ENCODE data around the gene EML1. TPM values are rescaled to one million over a fixed set of nuclear protein-coding genes. Genes with fewer than 3 reads are reported as not detected.

EML1 gene, protein sequence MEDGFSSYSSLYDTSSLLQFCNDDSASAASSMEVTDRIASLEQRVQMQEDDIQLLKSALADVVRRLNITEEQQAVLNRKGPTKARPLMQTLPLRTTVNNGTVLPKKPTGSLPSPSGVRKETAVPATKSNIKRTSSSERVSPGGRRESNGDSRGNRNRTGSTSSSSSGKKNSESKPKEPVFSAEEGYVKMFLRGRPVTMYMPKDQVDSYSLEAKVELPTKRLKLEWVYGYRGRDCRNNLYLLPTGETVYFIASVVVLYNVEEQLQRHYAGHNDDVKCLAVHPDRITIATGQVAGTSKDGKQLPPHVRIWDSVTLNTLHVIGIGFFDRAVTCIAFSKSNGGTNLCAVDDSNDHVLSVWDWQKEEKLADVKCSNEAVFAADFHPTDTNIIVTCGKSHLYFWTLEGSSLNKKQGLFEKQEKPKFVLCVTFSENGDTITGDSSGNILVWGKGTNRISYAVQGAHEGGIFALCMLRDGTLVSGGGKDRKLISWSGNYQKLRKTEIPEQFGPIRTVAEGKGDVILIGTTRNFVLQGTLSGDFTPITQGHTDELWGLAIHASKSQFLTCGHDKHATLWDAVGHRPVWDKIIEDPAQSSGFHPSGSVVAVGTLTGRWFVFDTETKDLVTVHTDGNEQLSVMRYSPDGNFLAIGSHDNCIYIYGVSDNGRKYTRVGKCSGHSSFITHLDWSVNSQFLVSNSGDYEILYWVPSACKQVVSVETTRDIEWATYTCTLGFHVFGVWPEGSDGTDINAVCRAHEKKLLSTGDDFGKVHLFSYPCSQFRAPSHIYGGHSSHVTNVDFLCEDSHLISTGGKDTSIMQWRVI
- 0.68 and 0.87 TPM in 2 replicates for total RNA-seq

DNA sequence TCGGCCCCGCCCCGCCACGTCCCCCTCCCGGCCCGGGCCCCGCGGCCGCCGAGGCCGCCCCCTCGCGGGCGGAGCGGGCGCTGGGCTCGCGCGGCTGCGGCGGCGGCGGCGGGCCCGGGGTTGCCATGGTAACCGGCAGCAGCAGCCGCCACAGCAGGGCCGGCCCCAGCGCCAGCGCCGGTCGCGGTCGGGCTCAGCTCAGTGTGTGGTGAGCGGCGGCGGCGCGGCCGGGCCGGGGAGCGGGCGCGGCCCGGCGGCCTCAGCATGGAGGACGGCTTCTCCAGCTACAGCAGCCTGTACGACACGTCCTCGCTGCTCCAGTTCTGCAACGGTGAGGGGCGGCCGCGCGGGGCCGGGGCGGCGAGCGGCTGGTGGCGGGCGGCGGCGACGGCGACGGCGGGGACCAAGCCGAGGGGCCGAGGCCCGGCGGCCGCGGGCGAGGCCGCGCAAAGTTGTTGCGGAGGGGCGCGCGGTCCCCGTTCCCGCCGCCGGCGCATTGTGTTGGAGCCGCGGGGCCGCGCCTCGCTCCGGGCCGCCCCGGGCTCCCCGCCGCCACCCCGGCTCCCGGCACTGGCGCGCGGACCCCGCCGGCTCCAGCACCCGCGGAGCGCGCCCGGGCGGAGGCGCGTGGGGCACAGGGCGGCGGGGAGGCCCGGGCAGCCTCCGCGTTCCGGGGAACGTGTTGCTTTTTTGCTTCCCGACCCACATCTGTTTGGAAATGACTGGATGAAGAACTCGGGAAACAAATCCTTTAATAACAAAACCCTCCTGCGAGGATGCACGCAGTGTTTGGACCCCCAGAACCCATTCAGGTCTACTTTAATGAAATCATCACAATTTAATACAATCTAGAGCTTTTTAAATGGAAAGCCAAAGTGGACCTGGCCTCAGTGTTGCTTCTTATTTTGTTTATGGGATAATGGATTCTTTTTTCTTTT, at the start of gene EML1:
Gene EML1, plus strand, starts transcription at position 201 of the 938 bp plus-strand sequence. Its CDS starts 64 bp downstream, at position 265.
- peak; percentile 72 for DNase-seq (ENCODE audit: low spot score)
- intact Hi-C loops (cut with micrococcal nuclease), result no loop called here
- no peaks in the 10 kb centered on the region for H3K9me3 Mint-ChIP-seq
- H3K27ac Mint-ChIP-seq, result no peak within 1 kb of the TSS
- H3K4me1 Mint-ChIP-seq (ENCODE audit: low read depth), result peaks cover 14% of the 10 kb centered on the region
- H3K36me3 Mint-ChIP-seq (ENCODE audit: low read depth), result no peaks in the 10 kb centered on the region
- H3K27me3 Mint-ChIP-seq (ENCODE audit: low read depth), result peaks cover 52% of the 10 kb centered on the region
- peak within 1 kb of the TSS; percentile 64 for H3K4me3 Mint-ChIP-seq (ENCODE audit: low read depth)

DNA sequence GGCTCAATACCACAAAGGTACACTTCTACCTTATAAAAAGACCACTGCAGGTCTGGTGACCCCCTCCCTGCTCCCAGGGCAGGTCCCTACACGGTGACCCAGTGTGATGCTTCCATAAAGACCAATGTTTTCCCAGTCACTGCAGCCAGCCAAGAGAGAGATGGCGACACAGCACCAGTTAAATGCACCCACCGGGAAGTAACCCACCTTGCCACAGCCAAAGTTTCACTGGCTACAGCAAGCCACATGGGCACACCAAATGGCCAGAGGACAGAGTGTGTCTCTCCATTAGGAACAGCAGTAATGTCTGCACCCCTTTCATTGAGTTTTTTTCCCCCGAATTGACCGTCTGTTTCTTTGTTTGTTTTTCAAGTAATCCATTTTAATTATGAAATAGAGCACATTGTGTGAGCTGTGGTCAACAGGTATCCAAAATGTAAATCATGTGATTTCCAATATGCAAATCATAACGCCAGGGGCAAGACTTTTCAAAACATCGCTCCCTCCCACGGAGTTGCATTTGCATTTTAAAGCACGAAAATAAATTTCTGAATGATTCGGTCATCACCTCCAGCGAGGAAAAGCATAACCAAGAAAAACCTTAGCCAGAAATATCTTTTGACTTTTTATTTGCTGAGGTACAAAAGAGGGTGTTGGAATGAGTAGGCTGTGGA, 48.9 kb upstream of the EML1 start:
- intact Hi-C loops (cut with micrococcal nuclease), result no loop called here
- no peak for DNase-seq (ENCODE audit: low spot score)
- Mint-ChIP-seq H3K4me1 (ENCODE audit: low read depth) (no peaks in the 10 kb centered on the region), H3K27ac (no peak overlapping the region), H3K27me3 (ENCODE audit: low read depth) (peaks cover 17% of the 10 kb centered on the region), H3K9me3 (no peaks in the 10 kb centered on the region), H3K4me3 (ENCODE audit: low read depth) (no peak overlapping the region), H3K36me3 (ENCODE audit: low read depth) (no peaks in the 10 kb centered on the region)

DNA sequence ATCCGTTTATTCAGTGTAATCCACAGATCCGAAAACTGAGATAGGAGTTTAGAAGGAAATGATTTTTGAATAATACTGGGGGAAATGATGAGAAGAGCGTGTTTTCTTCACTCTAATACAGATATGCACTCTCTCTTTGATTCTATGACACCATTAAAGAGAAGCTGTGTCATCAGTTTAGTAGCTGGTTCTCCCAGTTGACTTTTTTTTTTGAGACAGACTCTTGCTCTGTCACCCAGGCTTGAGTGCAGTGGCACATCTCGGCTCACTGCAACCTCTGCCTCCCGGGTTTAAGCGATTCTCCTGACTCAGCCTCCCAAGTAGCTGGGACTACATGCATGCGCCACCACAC, 48.4 kb upstream of the EML1 start:
- no peak overlapping the region for H3K27ac Mint-ChIP-seq
- H3K27me3 Mint-ChIP-seq (ENCODE audit: low read depth), result peaks cover 13% of the 10 kb centered on the region
- no peak overlapping the region for H3K4me3 Mint-ChIP-seq (ENCODE audit: low read depth)
- intact Hi-C loops (cut with micrococcal nuclease), result no loop called here
- no peak for DNase-seq (ENCODE audit: low spot score)
- no peaks in the 10 kb centered on the region for H3K4me1 Mint-ChIP-seq (ENCODE audit: low read depth)
- no peaks in the 10 kb centered on the region for H3K9me3 Mint-ChIP-seq
- no peaks in the 10 kb centered on the region for H3K36me3 Mint-ChIP-seq (ENCODE audit: low read depth)

DNA sequence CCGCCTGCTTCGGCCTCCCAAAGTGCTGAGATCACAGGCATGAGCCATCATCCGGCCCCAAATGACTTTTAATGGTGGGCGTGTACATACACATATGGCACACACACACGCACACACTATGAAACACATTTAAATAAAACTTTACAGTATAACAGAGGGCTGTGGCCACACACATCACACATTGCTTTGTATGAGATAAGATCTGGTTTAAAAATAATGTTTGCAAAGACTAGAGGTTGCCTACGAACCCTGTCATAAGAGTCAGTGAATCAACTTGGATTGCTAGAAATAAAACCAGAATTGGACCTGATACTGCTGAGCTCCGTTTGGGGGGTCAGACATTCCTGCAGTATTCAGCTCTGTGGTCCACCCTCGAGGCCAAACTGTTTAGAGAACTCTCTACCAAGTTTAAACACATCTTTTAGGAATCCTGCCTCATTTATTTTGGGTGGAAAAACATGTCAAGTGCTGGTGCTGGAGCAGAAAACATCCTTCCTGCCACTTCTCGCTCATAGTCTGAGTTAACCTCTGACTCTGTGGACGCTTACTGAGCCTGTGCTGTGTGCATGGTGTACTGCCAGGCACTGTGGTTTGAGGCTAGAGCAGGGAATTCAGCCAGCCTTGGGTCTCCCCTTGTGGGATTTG, 47.8 kb upstream of the EML1 start:
- peaks cover 13% of the 10 kb centered on the region for H3K27me3 Mint-ChIP-seq (ENCODE audit: low read depth)
- no peak overlapping the region for H3K27ac Mint-ChIP-seq
- H3K4me3 Mint-ChIP-seq (ENCODE audit: low read depth), result no peak overlapping the region
- DNase-seq (ENCODE audit: low spot score), result no peak
- intact Hi-C loops (cut with micrococcal nuclease), result no loop called here
- no peaks in the 10 kb centered on the region for H3K4me1 Mint-ChIP-seq (ENCODE audit: low read depth)
- no peaks in the 10 kb centered on the region for H3K9me3 Mint-ChIP-seq
- H3K36me3 Mint-ChIP-seq (ENCODE audit: low read depth), result no peaks in the 10 kb centered on the region

DNA sequence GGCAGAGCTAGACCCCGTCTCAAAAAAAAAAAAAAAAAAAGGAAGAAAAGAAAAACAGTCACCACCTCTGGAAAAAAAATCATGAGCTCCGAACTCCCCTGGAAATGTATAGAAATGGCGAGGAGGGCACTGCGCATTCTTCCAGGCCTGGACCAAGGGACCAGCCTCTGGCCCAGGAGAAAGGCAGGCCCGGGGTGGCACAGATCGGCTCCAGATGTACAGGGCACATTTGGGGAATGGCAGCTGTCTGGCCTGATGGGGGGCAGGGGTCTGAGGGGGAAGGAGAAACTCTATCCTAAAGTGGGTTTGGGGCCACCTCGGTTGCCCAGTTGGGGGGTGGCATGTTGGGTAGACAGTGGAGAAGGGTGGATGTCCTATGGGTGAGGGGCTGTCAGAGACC, 46.0 kb upstream of the EML1 start:
- no peak for DNase-seq (ENCODE audit: low spot score)
- peaks cover 25% of the 10 kb centered on the region for H3K27me3 Mint-ChIP-seq (ENCODE audit: low read depth)
- no peak overlapping the region for H3K4me3 Mint-ChIP-seq (ENCODE audit: low read depth)

DNA sequence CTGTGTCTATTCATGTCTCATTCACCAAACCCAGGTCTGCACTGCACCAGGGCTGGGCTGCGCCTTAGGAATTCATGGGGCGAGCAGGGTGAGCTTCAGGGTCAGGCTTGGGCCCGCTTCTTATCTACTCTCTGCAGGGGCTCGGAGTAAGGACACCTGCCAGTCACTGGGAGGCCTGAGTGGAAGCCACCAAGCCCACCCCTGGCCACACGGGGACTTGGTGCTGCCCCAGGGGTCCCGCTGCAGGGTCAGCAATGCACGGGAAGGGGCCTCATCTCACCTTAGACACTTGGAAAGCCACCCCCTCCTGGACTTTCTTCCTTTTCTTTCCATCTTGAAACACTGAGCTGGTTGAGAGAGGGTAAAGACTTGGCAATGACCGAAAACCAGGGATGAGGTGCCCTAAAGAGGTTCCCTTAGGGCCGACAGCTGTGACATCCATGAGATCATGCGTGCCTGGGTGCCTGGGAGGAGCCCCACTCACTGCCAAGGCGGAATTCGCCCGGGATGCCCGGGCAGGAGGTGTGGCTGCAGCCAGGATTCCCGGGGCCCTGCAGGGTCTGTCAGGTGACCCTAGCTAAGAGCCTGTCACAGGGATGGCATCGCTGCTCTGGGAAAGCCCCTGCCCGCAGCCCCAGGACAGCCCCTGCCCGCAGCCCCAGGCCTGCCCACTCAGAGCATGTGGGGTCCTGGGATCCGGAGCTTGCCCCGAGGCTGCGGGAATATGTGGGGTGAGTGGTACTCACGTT, 45.5 kb upstream of the EML1 start:
- Mint-ChIP-seq H3K27me3 (ENCODE audit: low read depth) (peaks cover 30% of the 10 kb centered on the region), H3K27ac (no peak overlapping the region), H3K4me3 (ENCODE audit: low read depth) (no peak overlapping the region), H3K9me3 (no peaks in the 10 kb centered on the region), H3K36me3 (ENCODE audit: low read depth) (no peaks in the 10 kb centered on the region), H3K4me1 (ENCODE audit: low read depth) (no peaks in the 10 kb centered on the region)
- DNase-seq (ENCODE audit: low spot score), result no peak
- intact Hi-C loops (cut with micrococcal nuclease), result no loop called here

More for the DNA sequence above, 46.0 kb upstream of the EML1 start:
- intact Hi-C loops (cut with micrococcal nuclease), result no loop called here
- no peaks in the 10 kb centered on the region for H3K36me3 Mint-ChIP-seq (ENCODE audit: low read depth)
- no peaks in the 10 kb centered on the region for H3K9me3 Mint-ChIP-seq
- H3K27ac Mint-ChIP-seq, result no peak overlapping the region
- no peaks in the 10 kb centered on the region for H3K4me1 Mint-ChIP-seq (ENCODE audit: low read depth)

DNA sequence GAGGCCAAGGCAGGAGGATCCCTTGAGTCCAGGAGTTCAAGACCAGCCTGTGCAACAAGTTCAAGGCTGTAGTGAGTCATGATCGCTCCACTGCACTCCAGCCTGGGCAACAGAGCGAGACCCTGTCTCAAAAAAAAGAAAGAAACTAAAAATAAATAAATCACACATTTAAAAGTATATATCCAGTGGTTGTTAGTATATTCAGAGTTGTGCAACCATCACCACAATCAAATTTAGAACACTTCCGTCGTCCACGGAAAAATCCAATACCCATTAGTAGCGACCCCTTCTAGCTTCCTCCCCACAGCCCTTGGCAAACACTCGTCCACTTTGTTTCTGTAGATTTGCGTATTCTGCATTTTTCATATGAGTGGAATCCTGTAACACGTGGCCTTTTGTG, 44.7 kb upstream of the EML1 start:
- Mint-ChIP-seq H3K9me3 (no peaks in the 10 kb centered on the region), H3K27ac (no peak overlapping the region), H3K27me3 (ENCODE audit: low read depth) (peaks cover 33% of the 10 kb centered on the region), H3K4me3 (ENCODE audit: low read depth) (no peak overlapping the region), H3K36me3 (ENCODE audit: low read depth) (no peaks in the 10 kb centered on the region), H3K4me1 (ENCODE audit: low read depth) (no peaks in the 10 kb centered on the region)
- intact Hi-C loops (cut with micrococcal nuclease), result no loop called here
- DNase-seq (ENCODE audit: low spot score), result no peak

DNA sequence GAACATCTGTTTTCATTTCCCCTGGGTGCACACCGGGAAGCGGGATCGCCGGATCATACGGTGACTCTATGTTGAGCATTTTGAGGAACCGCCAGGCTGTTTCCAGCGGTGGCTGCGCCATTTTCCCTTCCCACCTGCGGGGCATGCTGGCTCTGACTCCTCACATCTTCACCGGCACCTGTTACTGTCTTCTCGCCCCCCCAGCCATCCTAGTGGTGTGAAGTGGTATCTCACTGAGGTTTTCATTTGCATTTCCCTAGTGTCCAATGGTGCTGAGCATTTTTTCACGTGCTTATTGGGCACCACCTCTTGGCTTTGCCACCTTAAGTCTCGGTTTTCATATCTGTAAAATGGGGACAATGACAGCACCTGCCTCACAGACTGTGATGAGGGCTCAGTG, 44.1 kb upstream of the EML1 start:
- DNase-seq (ENCODE audit: low spot score), result no peak
- peaks cover 35% of the 10 kb centered on the region for H3K27me3 Mint-ChIP-seq (ENCODE audit: low read depth)
- no peak overlapping the region for H3K27ac Mint-ChIP-seq
- intact Hi-C loops (cut with micrococcal nuclease), result no loop called here
- no peaks in the 10 kb centered on the region for H3K9me3 Mint-ChIP-seq
- no peaks in the 10 kb centered on the region for H3K36me3 Mint-ChIP-seq (ENCODE audit: low read depth)
- H3K4me3 Mint-ChIP-seq (ENCODE audit: low read depth), result no peak overlapping the region
- H3K4me1 Mint-ChIP-seq (ENCODE audit: low read depth), result no peaks in the 10 kb centered on the region

DNA sequence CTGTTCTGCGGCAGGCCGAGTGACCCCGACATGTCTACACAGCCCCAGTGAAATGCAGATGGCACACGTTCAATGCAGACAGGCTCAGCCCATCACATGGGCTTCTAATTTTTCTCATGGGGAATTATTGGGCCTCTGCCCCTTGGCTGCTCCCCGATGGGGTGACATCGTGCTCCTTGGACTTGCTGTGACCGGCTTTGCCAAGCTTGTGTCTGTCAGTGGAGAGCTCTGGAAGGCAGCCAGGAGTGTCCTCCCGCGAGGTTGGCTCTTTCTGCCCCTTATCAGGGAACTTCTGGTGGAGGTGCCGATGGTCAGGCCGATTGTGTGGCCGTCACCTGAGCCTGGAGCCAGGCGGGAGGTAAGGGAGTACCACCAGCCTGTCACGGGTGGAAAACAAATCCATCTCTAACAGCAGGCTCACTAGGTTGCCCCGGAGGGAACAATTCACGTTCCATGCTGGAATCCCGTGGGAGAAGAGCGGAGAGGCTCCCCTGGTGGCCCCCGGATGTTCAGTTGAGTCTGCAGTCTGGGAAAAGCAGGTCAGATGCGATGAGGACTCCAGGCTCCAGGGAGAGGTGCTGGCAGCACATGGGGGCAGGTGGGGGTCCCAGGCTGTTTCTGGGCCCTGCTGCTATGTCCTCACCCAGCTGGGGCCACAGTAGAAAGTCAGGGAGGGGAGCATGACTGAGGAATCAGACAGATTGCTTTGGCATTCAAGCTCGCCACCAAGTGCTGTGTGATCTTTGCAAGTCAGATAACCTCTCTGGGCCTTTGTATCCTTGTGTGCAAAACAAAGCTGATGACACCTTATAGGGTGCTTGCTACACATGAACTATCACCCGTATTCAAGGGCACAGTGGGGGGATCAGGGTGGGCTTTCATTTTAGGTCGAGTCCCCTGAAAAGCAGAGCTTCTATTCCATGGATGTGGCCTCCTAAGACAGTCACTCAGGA, 43.2 kb upstream of the EML1 start:
- H3K36me3 Mint-ChIP-seq (ENCODE audit: low read depth), result no peaks in the 10 kb centered on the region
- no peak for DNase-seq (ENCODE audit: low spot score)
- peaks cover 38% of the 10 kb centered on the region for H3K27me3 Mint-ChIP-seq (ENCODE audit: low read depth)
- H3K4me1 Mint-ChIP-seq (ENCODE audit: low read depth), result no peaks in the 10 kb centered on the region
- no peak overlapping the region for H3K4me3 Mint-ChIP-seq (ENCODE audit: low read depth)
- intact Hi-C loops (cut with micrococcal nuclease), result no loop called here
- H3K27ac Mint-ChIP-seq, result no peak overlapping the region
- no peaks in the 10 kb centered on the region for H3K9me3 Mint-ChIP-seq

DNA sequence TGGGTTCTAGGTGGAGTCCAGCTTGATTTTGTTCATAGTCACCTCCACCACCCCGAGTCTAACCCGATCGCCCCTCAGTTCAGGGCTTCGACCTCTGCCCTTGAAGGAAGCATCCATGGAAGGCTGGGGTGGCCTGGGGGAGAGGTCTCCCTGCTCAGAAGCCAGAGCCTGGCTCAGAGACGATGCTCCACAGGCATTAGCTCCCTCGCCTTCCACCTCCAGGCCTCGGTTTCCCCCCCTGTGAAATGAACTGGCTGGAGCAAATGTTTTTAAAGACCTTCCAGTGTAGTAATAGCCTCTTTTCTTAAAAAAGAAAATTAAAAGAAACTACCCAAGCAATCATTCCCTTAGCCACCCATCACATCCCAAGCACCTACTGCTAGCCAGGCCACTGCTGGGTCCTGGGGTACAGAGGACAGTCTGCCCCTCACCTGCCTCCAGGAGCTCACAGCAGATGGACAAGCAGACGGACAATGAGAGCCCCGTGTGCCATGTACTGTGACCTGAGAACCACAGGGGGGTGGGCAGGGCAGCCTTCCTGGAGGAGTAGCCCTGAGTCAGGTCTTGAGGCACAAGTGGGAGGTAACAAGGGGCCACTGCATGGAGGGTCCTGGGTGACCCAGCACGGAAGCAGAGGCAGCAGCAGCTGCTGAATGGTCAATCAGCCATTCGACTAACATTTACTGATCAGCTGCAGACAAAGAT, 42.3 kb upstream of the EML1 start:
- peaks cover 37% of the 10 kb centered on the region for H3K27me3 Mint-ChIP-seq (ENCODE audit: low read depth)

More for the DNA sequence above, 42.3 kb upstream of the EML1 start:
- H3K9me3 Mint-ChIP-seq, result no peaks in the 10 kb centered on the region
- H3K36me3 Mint-ChIP-seq (ENCODE audit: low read depth), result no peaks in the 10 kb centered on the region
- H3K27ac Mint-ChIP-seq, result no peak overlapping the region
- no peaks in the 10 kb centered on the region for H3K4me1 Mint-ChIP-seq (ENCODE audit: low read depth)
- DNase-seq (ENCODE audit: low spot score), result no peak
- intact Hi-C loops (cut with micrococcal nuclease), result no loop called here
- no peak overlapping the region for H3K4me3 Mint-ChIP-seq (ENCODE audit: low read depth)
